ENCODE data around the gene RNF135.
"Not testable (repeated sequence)": the region's sequence is repeated elsewhere in the genome, so short reads cannot be mapped to it uniquely, and the experiment has no call there.

Gene RNF135

DNA sequence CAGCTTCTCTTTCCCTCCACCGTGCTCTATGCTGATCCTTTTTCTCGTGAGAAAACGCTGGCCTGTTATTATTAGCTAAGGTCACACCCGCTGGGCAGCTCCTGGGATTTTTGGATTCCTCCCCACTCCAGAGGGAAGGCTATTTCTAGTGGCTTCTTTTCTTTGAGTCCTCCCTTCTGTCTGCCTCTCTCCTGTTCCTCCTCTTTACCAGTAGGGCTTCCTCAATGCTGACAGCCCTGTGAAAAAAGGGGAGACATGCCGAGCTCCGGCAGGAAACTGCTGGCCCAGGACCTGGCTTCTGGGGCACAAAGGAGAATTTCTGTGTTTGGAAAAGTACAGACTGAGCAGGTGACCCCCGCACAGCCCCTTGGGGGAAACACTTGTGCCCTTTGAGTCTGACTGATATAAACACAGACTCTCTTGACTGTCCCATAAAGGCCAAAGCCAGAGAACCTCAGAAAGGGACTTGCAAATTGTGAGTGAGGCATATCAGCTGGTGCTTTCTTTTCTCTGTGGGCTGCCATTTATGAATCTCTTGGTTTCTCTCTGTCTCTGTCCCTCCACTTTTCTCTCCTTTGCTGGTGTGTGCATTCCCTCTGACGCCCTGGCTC lies 14.0 kb upstream of the RNF135 start:
- DNase-seq = no peak

DNA sequence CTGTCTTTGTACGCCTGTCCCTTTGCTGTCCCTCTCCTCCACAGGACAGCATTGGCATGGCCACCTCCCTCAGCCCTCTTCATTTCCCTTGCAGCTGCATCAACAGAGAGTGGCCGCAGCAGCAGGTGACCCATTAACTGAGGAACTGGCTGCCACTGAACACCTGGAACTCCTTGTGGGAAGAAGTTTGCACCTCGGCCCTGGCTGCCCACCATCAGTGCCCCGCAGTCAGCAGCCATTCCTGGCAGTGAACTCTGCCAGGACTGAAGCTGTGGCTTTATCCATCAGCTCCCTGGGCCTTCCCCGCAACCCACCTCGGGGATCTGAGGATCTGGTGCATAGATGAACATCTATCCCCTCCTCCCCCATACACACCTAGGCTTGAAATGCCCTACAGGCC lies 13.1 kb upstream of the RNF135 start:
- DNase-seq = no peak

DNA sequence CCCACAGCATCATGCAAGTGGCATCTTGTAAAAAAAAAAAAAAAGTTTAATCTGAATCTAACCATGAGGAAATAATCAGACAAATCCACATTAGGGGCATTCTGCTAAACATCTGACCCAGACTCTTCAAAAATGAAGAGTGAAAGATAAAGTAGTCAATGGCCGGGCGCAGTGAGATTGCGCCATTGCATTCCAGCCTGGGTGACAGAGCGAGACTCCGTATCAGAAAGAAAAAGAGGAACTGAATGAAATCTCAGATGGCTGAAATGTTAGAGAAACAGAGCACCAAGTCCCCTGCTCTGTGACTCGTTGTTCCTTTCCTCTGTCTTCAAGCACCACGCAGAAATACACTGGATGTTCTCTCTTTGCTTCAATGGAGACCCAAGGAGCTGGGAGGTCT lies 12.7 kb upstream of the RNF135 start:
- peak; percentile 40 for DNase-seq

DNA sequence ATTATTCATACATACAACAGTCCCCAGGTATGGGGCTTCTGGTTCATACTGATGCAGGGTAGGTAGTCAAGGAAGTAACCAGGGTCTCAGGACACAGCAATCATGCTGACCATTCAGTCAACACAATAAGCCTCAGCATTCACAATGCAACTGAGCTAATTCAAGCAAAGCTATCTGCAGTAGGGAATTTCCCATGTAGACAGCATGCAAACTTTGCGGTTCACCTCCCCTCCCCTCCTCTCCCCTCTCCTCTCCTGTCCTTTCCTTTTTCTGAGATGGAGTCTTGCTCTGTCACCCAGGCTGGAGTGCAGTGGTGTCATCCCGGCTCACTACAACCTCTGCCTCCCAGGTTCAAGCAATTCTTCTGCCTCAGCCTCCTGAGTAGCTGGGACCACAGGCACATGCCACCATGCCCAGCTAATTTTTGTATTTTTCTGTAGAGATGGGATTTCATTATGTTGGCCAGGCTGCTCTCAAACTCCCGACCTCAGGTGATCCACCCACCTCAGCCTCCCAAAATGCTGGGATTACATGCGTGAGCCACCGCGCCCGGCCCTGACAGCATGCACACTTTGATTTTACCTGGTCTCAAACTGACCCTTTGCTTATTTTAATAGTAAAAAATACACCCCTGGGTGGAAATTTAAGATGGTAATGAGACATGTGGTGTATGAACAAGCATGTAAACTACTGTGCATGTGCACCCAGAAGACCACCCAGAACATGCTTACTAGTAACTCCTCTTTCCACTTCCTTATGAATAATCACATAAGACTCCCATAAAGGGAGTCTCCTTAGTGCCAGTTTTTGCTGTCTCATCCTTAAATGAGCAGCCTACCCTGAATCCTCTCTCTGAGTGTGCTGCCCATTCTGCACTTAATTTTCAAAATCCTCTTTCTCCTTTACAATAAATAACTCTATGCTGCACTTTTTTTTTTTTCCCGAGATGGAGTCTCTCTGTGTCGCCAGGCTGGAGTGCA lies 9.3 kb upstream of the RNF135 start:
- DNase-seq = no peak

DNA sequence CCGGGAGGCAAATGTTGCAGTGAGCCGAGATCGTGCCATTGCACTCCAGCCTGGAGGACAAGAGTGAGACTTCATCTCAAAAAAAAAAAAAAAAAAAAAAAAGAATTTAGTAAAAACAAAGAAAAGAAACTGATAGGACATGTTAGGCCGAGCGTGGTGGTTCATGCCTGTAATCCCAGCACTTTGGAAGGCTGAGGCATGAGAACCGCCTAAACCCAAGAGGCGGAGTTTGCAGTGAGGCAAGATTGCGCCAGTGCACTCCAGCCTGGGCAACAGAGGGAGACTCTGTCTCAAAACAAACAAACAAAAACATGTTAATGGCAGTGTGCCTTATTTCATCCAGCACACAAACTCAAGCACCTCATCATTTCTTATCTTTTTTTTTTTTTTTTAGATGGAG lies 6.5 kb upstream of the RNF135 start:
- not testable (repeated sequence) for DNase-seq

DNA sequence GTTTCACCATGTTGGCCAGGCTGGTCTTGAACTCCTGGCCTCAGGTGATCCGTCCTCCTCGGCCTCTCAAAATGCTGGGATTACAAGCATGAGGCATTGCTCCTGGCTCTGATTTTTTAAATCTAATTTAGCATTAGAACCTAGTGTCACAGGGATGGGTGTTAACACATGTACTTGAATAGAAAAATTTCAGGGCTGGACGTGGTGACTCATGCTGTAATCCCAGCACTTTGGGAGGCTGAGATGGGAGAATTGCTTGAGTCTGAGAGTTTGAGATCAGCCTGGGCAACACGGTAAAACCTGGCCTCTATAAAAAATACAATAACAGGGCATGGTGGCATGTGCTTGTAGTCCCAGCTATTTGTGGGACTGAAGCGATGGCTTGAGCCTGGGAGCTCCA lies 6.0 kb upstream of the RNF135 start:
- DNase-seq = no peak

DNA sequence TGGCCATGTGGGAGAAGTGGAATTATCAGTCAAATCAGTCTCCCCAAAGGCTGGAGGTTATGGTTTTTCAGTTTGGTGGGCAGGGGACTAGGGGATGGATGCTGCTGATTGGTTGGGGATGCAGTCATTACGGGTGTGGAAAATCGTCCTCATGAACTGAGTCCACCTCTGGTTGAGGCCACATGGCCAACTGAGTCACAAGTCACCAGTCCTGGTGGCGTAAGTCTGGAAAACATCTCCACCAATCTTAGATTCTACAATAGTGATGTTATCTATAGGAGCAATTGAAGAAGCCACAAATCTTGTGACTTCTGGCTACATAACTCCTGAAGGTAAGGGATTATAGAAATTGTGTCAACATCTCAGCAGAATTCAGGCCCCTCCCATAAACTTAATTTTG lies 5.2 kb upstream of the RNF135 start:
- no peak for DNase-seq

DNA sequence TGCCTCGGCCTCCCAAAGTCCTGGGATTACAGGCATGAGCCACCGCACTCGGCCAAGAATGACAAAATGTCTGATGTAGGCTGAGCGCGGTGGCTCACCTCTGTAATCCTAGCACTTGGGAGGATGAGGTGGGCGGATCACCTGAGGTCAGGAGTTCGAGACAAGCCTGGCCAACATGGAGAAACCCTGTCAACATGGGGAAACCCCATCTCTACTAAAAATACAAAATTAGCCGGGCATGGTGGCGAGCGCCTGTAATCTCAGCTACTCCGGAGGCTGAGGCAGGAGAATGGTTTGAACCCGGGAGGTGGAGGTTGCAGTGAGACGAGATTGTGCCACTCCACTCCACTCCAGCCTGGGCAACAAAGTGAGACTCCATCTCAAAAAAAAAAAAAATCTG lies 2.9 kb upstream of the RNF135 start:
- DNase-seq = not testable (repeated sequence)

DNA sequence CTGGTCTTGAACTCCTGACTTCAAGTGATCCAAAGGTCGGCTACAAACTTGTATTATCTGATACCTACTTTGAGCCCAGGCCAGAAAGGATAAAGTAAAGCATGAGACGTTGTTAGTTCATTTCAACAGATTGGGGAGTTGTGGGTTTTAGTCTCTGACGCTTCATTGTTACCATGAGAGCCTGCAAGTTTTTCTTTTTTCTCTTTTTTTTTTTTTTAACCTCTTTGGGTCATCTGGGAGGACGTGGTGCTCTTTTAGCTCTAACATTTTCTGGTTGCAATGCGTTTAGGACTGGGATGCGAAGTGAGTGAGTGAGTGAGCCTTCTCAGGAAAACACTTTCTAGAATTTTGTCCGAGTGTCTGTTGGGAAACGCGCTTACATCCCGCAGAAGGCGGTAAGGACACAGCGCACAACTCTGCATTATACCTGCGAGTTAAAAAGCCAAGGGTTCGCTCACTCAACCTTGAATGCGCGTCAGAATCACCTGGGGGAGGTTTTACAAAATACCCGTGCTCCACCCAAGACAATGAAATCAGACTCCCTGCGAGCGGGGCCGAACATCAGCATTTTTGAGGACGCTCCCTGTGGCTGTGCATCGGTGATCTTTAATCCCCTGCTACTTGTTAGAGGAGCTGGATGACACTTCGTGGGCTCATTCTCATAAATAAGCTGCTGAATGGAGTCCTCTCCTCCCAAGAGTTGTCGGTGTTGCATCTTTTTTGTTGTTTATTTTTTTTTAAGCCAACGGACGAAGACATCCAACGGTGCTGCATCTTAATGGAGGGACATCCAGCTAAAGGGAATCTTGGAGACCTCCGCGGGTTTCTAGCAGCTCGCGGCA lies 629 bp upstream of the RNF135 start:
- peak; percentile 50 for DNase-seq

DNA sequence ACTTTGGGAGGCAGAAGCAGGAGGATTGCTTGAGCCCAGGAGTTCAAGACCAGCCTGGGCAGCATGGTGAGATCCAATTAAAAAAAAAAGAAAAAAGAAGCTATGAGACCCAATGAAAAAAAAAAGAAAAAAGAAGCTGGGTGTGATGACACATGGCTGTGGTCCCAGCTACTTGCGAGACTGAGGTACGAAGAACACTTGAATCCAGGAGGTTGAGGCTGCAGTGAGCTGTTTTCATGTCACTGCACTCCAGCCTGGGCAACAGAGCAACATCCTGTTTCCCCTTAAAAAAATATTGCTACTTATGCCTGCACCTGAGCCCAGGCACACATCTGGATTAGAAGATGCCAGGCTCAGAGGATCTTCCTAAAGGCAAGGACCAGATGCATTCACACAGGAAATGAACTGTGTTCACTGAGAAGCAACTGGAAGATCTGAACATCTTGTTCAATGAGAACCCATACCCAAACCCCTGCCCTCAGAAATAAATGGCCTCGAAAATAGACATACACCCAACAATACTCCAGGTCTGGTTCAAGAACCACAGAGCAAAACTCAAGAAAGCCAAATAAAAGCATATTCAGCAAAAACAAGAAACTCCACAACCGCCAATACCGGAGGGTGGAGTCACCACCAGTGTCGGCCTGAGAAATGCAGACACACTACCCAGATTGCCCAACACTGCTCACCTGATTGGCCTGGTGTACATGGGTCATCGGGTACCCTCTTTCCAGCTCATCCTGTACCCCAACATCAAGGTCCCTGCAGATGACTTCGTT lies 4.4 kb downstream of the RNF135 start:
- DNase-seq = no peak

DNA sequence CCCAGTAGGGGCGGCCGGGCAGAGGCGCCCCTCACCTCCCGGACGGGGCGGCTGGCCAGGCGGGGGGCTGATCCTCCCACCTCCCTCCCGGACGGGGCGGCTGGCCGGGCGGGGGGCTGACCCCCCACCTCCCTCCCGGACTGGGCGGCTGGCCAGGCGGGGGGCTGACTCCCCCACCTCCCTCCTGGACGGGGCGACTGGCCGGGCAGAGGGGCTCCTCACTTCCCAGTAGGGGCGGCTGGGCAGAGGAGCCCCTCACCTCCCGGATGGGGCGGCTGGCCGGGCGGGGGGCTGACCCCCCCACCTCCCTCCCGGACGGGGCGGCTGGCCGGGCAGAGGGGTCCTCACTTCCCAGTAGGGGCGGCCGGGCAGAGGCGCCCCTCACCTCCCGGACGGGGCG lies 9.1 kb downstream of the RNF135 start:
- not testable (repeated sequence) for DNase-seq

DNA sequence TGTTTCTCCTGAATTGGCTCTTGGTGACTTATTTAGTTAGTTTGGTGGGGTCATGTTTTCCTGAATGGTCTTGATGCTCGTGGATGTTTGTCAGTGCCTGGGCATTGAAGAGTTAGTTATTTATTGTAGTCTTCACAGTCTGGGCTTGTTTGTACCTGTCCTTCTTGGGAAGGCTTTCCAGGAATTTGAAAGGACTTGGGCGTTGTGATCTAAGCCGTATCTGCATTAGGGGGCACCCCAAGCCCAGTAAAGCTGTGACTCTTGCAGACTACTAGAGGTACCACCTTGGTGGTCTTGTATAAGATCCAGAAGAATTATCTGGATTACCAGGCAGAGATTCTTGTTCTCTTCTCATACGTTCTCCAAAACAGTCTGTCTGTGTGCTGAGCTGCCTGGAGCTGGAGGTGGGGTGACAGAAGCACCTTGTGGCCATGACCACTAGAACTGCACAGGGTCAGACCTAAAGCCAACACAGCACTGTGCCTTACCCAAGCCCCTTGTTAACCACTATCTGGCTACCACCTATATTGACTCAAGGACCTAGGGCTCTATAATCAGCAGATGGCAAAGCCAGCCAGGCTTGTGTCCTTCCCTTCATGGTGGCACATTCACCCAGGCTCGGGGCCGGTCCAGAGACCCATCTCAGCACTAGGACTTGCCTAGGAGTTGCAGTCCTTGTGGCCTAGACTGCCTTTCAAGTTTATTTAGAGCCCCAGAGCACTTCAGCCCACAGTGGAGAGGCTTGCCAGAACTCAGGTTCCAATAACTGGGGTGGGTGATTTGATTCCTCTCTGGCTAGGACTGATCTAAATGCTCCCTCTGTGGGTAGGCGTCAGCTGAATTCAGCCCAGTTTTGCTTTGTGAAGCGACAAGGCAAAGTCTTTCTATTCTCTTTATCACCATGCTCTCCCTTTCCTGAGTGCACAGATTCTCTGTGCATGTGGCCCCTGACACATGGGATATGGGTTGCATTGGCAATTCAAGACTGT lies 11.0 kb downstream of the RNF135 start:
- DNase-seq = no peak

DNA sequence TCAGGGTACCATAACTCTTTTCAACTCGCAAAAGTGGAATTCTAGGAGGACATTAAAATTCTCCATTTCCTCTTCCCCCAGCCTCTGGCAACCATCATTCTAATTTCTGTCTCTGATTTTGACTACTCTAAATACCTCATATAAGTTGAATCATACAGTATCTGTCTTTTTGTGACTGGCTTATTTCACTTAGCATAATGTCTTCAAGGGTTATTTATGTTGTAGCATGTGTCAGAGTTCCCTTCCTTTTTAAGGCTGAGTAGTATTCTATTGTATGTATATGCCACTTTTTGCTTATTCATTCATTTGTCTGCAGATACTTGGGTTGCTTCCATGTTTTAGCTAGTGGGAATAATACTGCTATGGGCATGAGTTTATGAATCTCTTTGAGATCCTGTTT lies 12.0 kb downstream of the RNF135 start:
- no peak for DNase-seq

DNA sequence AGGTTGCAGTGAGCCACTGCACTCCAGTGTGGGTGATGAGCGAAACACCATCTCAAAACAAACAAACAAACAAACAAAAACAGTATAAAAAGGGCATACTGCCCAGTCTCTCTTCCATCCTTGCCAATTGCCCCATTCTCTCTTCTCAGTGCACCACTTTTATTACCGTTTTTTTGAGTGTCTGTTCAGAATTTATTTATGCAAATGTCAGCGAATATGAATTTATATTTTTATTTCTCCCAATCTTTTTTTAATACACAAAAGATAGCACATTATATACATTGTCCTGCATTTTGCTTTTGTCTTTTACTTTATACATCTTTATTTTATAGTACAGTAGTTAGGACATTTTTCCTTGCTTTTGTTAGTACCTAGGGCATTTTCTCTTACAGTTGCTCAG lies 19.6 kb downstream of the RNF135 start:
- no peak for DNase-seq

DNA sequence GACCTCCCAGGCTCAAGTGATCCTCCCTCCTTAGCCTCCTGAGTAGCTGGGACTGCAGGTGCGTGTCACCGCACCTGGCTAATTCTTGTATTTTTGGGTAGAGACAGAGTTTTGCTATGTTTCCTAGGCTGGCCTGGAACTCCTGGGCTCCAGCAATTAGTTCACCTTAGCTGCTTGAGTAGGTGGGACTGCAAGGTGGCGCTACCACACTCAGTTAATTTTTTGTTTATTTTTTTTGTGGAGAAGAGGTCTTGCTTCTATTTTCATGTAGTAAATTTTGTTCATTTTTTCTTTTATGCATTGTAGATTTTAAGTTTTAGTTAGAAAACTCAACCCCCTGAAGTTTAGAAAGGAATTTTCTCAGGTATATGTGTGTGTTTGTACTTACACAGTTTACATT lies 21.7 kb downstream of the RNF135 start:
- no peak for DNase-seq

DNA sequence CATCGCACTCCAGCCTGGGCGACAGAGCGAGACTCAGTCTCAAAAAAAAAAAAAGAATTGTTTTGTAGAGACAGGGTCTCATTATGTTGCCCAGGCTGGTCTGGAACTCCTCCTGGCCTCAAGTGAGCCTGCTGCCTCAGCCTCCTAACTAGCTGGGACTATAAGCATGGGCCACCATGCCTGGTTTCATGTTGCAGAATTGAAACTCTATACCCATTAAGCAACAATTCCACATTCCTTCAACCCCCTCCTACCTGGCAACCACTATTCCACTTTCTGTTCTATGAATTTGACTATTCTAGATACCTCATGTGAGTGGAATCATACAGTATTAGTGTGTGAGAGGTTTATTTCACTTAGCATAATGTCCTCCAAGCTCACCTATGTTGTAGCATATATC lies 24.5 kb downstream of the RNF135 start:
- DNase-seq = no peak

DNA sequence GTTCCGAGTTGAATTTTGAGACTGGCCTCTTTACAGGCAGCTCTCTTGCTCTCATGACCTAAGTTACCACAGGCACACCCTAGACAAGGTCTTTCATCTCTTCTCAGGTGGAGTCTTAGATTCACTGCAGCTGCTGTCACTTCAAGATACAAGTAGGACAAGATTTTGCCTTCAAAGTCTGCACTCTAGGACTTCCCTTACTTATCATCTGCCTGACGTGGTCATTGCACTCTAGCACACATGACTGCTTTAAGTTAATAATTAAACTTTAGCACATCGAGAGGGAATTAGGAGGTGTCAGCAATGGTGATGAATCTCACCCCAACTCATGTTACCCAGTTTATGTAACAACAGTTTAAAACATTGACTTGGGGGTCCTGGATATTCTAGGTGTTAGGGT lies 25.6 kb downstream of the RNF135 start:
- DNase-seq = no peak

DNA sequence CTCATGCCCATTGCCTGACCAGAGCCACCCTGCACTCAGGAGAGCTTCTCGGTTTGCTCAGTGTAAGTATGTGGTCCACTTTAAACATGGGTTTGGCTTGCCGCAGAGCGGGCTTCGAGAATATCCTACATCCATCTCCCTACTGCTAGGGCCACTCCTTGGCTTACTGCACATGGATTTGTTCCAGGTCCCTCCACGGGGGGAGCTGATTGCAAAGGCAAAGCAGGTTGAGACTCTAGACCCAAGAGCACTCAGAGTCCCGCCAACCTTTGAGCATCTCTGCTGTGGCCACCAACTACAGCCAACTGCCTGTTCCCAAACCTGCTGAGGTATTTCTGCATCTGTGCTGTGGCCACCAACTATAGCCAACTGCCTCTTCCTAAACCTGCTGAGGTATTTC lies 26.4 kb downstream of the RNF135 start:
- no peak for DNase-seq

DNA sequence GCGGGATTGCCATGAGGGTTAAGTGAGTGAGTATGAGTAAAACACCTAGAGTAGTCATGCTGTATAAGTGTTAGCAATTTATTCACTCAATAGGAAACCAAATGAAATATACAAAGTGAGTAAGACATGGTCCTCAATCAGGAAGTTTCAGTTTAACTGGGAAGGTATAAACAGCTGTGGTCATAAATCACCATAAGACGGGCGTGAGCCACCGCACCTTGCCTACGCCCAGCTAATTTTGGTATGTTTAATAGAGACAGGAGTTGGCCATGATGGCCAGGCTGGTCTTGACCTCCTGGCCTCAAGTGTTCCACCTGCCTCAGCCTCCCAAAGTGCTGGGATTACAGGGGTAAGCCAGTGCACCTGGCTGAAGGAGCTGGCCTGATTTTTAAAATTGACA lies 27.0 kb downstream of the RNF135 start:
- no peak for DNase-seq

DNA sequence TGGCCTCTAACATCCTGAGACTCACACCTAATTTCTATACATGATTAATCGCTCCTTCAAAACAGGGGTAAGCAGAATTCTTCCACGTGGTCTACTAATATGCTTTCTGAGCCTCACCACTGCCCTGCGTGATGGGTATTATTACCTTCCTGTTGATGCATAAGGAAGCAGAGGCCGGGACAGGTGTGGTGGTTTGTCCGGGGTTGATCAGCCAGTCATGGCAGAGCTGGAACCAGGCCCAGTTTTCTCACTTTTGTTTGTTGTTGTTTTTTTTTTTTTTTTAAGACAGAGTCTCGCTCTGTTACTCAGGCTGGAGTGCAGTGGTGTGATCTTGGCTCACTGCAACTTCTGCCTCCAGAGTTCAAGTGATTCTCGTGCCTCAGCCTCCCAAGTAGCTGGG lies 31.2 kb downstream of the RNF135 start:
- DNase-seq = no peak

DNA sequence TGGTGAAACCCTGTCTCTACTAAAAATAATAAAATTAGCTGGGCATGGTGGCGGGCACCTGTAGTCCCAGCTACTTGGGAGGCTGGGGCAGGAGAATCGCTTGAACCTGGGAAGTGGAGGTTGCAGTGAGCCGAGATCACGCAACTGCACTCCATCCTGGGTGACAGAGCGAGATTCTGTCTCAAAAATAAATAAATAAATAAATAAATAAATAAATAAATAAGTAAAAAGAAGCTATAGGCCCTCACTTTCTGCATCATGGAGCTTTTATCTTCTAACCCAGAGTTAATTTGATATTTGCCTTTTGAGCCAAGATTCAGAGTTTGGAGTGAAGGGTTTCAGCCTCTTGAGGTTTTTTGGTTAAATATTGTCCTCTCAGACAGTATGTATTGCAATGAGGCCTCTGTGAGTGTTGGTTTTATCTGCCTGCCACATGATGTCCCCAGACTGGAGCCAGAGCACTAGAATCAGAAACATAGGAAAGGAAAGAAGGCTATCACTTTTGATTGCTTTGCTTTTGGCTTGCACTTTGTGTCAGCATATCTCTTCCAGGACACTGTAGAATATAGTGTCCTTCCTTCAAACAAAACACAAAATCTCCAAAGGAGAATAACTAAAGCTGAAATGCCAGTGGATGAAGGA lies 32.5 kb downstream of the RNF135 start:
- DNase-seq = no peak
